ENCODE measurements around the gene EFEMP2. TPM values are rescaled to one million over a fixed set of nuclear protein-coding genes. Genes with fewer than 3 reads are reported as not detected.

The EFEMP2 gene
- total RNA-seq, 1 donor from 2014 or later: 62.0 TPM

DNA sequence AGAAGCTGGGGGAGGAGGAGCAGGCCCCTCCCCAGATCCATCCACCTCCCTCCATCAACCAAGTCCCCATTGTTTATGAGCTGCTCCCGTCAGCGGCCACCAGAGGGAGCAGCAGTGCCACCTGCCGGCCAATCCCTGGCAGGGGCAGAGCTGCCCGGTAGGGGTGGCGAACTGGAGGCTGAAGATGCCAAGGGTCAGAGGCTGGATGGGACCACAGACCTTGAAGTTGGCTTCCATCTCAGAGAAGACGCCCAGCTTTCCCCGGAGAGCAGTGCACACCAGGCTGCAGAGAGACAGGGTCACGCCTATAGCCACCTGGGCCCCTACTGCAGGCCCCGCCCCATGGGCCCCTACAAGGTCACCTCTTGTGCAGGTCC, 12.1 kb upstream of the EFEMP2 start:
- no peak for DNase-seq (ENCODE audit: low read depth)
- no peaks in the 10 kb centered on the region for H3K27me3 ChIP-seq (ENCODE audit: control insufficient read depth, insufficient read depth, low read length)
- peak; percentile 100 for TF ChIP-seq CTCF (IDR thresholded peaks at IDR 0.05; ENCODE audit: insufficient read depth, low read length, poor library complexity, severe bottlenecking)
- no peak overlapping the region for H3K4me3 ChIP-seq (ENCODE audit: low read depth, low read length)
- peaks cover 11% of the 10 kb centered on the region for H3K36me3 ChIP-seq (ENCODE audit: control insufficient read depth, insufficient read depth, low read length)

GRCh38 chr11:65883786-65884715, 11.5 kb upstream of the EFEMP2 start:
- TF ChIP-seq CTCF (IDR thresholded peaks at IDR 0.05; ENCODE audit: insufficient read depth, low read length, poor library complexity, severe bottlenecking): no peak
- no peak for DNase-seq (ENCODE audit: low read depth)
- Histone ChIP-seq H3K4me3 (ENCODE audit: low read depth, low read length) (no peak overlapping the region), H3K27me3 (ENCODE audit: control insufficient read depth, insufficient read depth, low read length) (no peaks in the 10 kb centered on the region), H3K36me3 (ENCODE audit: control insufficient read depth, insufficient read depth, low read length) (peaks cover 11% of the 10 kb centered on the region)

DNA sequence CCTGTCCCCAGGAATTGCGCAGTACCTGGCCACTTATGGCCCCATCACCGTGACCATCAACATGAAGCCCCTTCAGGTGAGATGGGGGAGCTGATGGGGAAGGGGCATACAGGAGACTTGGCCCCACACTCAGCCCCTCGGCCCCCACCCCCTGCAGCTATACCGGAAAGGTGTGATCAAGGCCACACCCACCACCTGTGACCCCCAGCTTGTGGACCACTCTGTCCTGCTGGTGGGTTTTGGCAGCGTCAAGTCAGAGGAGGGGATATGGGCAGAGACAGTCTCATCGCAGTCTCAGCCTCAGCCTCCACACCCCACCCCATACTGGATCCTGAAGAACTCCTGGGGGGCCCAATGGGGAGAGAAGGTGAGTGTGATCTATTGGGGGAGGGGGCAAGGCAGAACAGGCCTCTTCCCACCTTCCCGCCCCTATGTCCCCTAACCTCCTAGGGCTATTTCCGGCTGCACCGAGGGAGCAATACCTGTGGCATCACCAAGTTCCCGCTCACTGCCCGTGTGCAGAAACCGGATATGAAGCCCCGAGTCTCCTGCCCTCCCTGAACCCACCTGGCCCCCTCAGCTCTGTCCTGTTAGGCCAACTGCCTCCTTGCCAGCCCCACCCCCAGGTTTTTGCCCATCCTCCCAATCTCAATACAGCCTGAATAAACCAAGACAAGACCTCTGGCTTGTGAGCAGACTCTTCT, 10.6 kb upstream of the EFEMP2 start:
- TF ChIP-seq CTCF (IDR thresholded peaks at IDR 0.05; ENCODE audit: insufficient read depth, low read length, poor library complexity, severe bottlenecking): no peak
- Histone ChIP-seq H3K27me3 (ENCODE audit: control insufficient read depth, insufficient read depth, low read length) (no peaks in the 10 kb centered on the region), H3K36me3 (ENCODE audit: control insufficient read depth, insufficient read depth, low read length) (peaks cover 11% of the 10 kb centered on the region), H3K4me3 (ENCODE audit: low read depth, low read length) (no peak overlapping the region)
- DNase-seq (ENCODE audit: low read depth): no peak

DNA sequence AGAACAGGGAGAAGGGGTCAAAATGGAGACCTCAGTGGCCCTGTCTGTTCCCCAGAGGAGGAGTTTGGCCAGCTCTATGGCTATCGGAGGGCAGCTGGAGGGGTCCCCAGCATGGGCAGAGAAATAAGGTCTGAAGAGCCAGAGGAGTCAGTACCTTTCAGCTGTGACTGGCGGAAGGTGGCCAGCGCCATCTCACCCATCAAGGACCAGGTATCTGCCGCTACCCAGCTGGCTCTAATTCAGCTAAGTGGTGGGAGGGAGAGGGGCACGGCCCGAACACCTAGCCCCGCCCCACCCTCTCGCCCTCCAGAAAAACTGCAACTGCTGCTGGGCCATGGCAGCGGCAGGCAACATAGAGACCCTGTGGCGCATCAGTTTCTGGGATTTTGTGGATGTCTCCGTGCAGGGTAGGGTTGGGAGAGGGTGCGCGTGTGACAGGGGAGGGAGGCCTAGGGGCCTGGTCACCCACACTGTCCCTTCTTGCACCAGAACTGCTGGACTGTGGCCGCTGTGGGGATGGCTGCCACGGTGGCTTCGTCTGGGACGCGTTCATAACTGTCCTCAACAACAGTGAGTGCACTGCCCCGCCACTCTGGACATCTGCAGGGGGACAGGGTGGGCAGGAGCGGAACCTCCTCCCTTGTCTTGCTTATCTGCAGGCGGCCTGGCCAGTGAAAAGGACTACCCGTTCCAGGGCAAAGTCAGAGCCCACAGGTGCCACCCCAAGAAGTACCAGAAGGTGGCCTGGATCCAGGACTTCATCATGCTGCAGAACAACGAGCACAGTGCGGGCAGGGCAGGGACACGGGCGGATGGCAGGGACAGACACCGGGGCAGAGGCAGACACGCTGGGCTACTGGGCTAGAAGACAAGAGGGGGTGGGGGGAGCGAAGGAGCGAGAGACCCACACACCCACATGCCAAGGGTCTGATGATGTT, 9.8 kb upstream of the EFEMP2 start:
- Histone ChIP-seq H3K27me3 (ENCODE audit: control insufficient read depth, insufficient read depth, low read length) (no peaks in the 10 kb centered on the region), H3K36me3 (ENCODE audit: control insufficient read depth, insufficient read depth, low read length) (peaks cover 11% of the 10 kb centered on the region), H3K4me3 (ENCODE audit: low read depth, low read length) (no peak overlapping the region)
- no peak for DNase-seq (ENCODE audit: low read depth)
- TF ChIP-seq CTCF (IDR thresholded peaks at IDR 0.05; ENCODE audit: insufficient read depth, low read length, poor library complexity, severe bottlenecking): no peak

DNA sequence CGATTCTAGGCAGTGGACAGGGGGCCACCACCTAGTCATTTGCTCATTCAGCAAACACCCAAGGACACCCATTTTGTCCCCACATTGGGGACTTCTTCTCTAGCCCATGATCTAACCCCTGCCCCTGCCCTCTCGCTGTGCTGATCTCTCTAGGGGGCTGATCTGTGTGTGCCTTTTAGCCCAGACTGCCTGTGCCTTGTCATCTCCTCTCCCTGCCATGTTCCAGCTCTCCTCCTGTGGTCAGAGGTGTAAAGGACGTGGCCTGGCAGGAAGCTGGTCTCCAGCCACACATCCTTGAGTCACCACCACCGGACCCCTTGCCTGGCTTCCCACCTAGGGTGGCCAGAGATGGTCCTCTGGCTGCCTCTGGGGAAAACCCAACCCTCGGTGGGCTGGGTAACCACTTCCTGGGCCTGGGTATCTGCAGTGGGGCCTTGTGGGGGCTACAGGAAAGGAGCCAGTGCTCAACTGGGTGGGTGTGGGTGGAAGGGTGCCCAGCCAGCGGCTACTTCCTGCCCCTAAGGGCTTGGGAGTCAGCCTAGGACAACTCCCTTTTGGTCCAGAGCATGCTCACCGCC, 8.3 kb upstream of the EFEMP2 start:
- Histone ChIP-seq H3K27me3 (ENCODE audit: control insufficient read depth, insufficient read depth, low read length) (no peaks in the 10 kb centered on the region), H3K4me3 (ENCODE audit: low read depth, low read length) (no peak overlapping the region), H3K36me3 (ENCODE audit: control insufficient read depth, insufficient read depth, low read length) (peaks cover 11% of the 10 kb centered on the region)
- TF ChIP-seq CTCF (IDR thresholded peaks at IDR 0.05; ENCODE audit: insufficient read depth, low read length, poor library complexity, severe bottlenecking): no peak
- DNase-seq (ENCODE audit: low read depth): no peak
